ENCODE data around the gene AFDN. TPM values are rescaled to one million over a fixed set of nuclear protein-coding genes. Genes with fewer than 3 reads are reported as not detected.
"Not testable (repeated sequence)": the region's sequence is repeated elsewhere in the genome, so short reads cannot be mapped to it uniquely, and the experiment has no call there.

The AFDN gene
- total RNA-seq, 1 experiment from 2014 or later: 226 TPM

DNA sequence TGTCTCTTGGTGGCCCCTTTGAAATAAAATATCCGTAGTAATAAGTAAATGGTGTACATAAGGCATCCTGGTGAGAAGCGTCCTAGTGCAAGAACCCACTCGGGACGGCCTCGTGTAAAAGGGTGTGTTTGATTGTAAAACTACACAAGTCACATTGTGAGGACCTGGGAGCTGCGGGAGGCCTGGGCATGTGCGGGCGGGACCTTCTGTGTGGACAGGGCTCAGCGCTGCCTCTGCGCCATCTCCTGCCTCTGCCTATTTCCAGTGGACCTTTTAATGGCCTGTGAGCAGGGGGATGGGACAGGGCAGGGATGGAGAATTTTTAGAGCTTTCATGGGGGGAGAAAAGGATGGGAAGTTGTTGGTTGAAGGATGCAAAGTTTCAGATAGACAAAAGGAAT is 145.5 kb downstream of the AFDN start:
- BruUV-seq (replicated peaks): no TSS peak
- no peaks in the 10 kb centered on the region for H3K27me3 Mint-ChIP-seq (ENCODE audit: unreplicated experiment)
- intact Hi-C loops (cut with micrococcal nuclease; ENCODE audit: unreplicated experiment): no loop called here
- no peak for DNase-seq
- CTCF ChIA-PET: no interaction called here
- no peak overlapping the region for H3K4me3 Mint-ChIP-seq (ENCODE audit: low read depth, unreplicated experiment)
- no peaks in the 10 kb centered on the region for H3K9me3 Mint-ChIP-seq (ENCODE audit: low read depth, unreplicated experiment)
- H3K27ac Mint-ChIP-seq (ENCODE audit: unreplicated experiment): no peak overlapping the region
- H3K36me3 Mint-ChIP-seq (ENCODE audit: insufficient read depth, unreplicated experiment): peaks cover 18% of the 10 kb centered on the region
- TF ChIP-seq, protein P1, sequence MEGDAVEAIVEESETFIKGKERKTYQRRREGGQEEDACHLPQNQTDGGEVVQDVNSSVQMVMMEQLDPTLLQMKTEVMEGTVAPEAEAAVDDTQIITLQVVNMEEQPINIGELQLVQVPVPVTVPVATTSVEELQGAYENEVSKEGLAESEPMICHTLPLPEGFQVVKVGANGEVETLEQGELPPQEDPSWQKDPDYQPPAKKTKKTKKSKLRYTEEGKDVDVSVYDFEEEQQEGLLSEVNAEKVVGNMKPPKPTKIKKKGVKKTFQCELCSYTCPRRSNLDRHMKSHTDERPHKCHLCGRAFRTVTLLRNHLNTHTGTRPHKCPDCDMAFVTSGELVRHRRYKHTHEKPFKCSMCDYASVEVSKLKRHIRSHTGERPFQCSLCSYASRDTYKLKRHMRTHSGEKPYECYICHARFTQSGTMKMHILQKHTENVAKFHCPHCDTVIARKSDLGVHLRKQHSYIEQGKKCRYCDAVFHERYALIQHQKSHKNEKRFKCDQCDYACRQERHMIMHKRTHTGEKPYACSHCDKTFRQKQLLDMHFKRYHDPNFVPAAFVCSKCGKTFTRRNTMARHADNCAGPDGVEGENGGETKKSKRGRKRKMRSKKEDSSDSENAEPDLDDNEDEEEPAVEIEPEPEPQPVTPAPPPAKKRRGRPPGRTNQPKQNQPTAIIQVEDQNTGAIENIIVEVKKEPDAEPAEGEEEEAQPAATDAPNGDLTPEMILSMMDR (IDR thresholded peaks at IDR 0.05; ENCODE audit: unreplicated experiment): no peak
- H3K4me1 Mint-ChIP-seq (ENCODE audit: low read depth, unreplicated experiment): no peaks in the 10 kb centered on the region

DNA sequence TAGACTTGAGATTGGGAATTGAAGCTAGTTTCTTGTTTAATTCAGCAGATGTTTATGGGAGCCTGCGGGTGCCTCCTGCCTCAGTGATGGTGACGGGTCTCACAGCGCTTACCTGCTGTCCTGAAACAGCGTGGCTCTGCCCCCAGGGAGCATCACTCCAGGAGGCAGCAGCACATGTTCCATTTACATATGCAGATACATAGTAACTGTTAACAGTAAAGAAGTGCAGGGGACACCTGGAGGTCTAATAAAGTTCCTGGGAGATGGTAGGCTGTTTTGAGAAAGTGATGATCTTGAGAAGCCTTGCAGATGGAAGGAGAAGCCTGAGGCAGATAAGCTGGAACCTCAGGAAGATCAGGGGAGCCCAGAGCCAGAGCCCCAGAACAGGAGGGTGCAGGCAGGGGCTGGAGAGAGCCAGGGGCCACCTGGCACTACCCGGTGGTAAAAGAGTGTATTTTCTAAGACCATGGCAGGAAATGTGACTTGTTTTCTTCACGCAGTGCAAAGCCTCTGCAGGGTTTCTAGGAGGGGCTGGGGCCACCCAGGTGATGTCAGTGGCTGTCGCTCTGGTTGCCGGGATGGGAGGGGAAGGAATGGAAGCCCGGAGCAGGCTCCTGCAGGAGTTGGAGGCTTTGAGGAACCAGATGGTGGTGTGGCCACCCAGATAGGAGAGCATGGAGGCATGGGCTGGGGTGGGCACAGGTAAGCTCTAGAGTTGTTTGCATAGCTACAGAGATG is 146.6 kb downstream of the AFDN start:
- no peak overlapping the region for H3K27ac Mint-ChIP-seq (ENCODE audit: unreplicated experiment)
- H3K36me3 Mint-ChIP-seq (ENCODE audit: insufficient read depth, unreplicated experiment): peaks cover 8% of the 10 kb centered on the region
- intact Hi-C loops (cut with micrococcal nuclease; ENCODE audit: unreplicated experiment): no loop called here
- CTCF ChIA-PET: no interaction called here
- H3K27me3 Mint-ChIP-seq (ENCODE audit: unreplicated experiment): peaks cover 7% of the 10 kb centered on the region
- TF ChIP-seq, protein P1 (IDR thresholded peaks at IDR 0.05; ENCODE audit: unreplicated experiment): no peak
- H3K4me1 Mint-ChIP-seq (ENCODE audit: low read depth, unreplicated experiment): no peaks in the 10 kb centered on the region
- H3K9me3 Mint-ChIP-seq (ENCODE audit: low read depth, unreplicated experiment): no peaks in the 10 kb centered on the region
- no TSS peak for BruUV-seq (replicated peaks)
- no peak overlapping the region for H3K4me3 Mint-ChIP-seq (ENCODE audit: low read depth, unreplicated experiment)
- no peak for DNase-seq

DNA sequence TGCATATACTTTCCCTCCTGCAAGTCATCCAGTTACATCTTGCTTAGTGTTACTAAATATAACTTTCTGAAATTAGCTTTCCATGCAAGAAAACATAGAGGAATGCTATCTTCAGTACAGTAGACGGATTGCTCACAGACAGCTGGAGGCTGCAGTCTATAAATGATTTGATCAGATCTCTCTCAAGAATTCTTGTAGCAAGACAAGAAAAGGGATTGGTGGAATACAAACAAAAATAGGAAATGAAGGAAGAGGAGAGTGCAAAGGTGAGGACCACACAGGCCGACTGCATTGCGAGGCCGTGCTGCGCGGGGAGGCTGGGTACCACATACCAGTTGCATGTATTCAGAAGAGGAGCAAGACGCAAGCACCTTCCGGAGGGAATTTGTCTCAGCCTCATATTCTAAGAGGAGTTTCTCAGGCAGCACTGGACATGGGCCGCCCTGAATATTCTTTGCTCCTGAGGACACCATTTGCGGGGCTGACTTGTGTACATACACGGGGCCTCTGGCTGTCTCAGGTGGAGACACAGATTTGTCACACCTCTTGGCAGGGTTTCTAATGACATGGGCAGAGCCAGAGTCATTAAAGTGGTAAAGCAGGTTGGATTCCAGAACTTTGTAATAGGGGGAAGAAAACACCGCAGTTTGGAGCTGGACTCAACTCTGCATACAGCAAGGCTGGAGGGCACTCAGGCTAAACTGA is 148.1 kb downstream of the AFDN start:
- Mint-ChIP-seq H3K27ac (ENCODE audit: unreplicated experiment) (no peak overlapping the region), H3K4me3 (ENCODE audit: low read depth, unreplicated experiment) (no peak overlapping the region), H3K27me3 (ENCODE audit: unreplicated experiment) (peaks cover 13% of the 10 kb centered on the region), H3K9me3 (ENCODE audit: low read depth, unreplicated experiment) (no peaks in the 10 kb centered on the region), H3K36me3 (ENCODE audit: insufficient read depth, unreplicated experiment) (peaks cover 3% of the 10 kb centered on the region), H3K4me1 (ENCODE audit: low read depth, unreplicated experiment) (no peaks in the 10 kb centered on the region)
- intact Hi-C loops (cut with micrococcal nuclease; ENCODE audit: unreplicated experiment): no loop called here
- no TSS peak for BruUV-seq (replicated peaks)
- TF ChIP-seq, protein P1 (IDR thresholded peaks at IDR 0.05; ENCODE audit: unreplicated experiment): no peak
- no peak for DNase-seq
- CTCF ChIA-PET: no interaction called here

DNA sequence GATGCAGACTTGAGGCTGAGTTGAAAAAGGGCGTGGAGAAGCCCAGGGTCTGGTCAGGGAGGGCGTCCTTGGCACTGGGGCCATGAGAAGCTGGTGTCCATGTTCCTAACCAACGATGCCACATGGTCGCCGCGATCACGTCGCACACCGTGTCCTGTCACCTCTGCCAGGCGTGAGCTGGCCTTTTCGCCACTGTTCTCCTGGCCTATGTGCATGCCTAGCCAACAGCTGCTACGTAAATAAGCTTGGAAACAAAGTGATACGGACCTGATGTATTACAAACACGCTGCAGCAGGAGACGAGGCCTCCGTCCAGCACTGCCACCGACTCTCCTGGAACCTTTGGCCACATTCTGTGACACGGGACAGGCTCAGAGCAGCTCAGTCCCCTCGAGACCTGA is 148.7 kb downstream of the AFDN start:
- H3K27ac Mint-ChIP-seq (ENCODE audit: unreplicated experiment): no peak overlapping the region
- no peaks in the 10 kb centered on the region for H3K9me3 Mint-ChIP-seq (ENCODE audit: low read depth, unreplicated experiment)
- CTCF ChIA-PET: no interaction called here
- no peak overlapping the region for H3K4me3 Mint-ChIP-seq (ENCODE audit: low read depth, unreplicated experiment)
- H3K4me1 Mint-ChIP-seq (ENCODE audit: low read depth, unreplicated experiment): no peaks in the 10 kb centered on the region
- H3K27me3 Mint-ChIP-seq (ENCODE audit: unreplicated experiment): peaks cover 13% of the 10 kb centered on the region
- H3K36me3 Mint-ChIP-seq (ENCODE audit: insufficient read depth, unreplicated experiment): no peaks in the 10 kb centered on the region
- BruUV-seq (replicated peaks): no TSS peak
- DNase-seq: no peak
- TF ChIP-seq, protein P1 (IDR thresholded peaks at IDR 0.05; ENCODE audit: unreplicated experiment): no peak
- intact Hi-C loops (cut with micrococcal nuclease; ENCODE audit: unreplicated experiment): no loop called here

DNA sequence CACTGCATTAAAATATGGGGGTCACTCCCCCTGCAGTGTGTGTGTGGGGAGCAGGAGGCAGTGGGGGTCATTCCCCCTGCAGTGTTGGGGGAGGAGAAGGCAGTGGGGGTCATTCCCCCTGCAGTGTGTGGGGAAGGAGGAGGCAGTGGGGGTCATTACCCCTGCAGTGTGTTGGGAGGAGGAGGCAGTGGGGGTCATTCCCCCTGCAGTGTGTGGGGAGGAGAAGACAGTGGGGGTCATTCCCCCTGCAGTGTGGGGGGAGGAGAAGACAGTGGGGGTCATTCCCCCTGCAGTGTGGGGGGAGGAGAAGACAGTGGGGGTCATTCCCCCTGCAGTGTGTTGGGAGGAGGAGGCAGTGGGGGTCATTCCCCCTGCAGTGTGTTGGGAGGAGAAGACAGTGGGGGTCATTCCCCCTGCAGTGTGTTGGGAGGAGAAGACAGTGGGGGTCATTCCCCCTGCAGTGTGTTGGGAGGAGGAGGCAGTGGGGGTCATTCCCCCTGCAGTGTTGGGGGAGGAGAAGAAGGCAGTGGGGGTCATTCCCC is 149.5 kb downstream of the AFDN start:
- CTCF ChIA-PET; H3K36me3 Mint-ChIP-seq (ENCODE audit: insufficient read depth, unreplicated experiment); BruUV-seq (replicated peaks); H3K4me3 Mint-ChIP-seq (ENCODE audit: low read depth, unreplicated experiment); H3K27ac Mint-ChIP-seq (ENCODE audit: unreplicated experiment); H3K9me3 Mint-ChIP-seq (ENCODE audit: low read depth, unreplicated experiment); DNase-seq; H3K4me1 Mint-ChIP-seq (ENCODE audit: low read depth, unreplicated experiment); intact Hi-C loops (cut with micrococcal nuclease; ENCODE audit: unreplicated experiment): not testable (repeated sequence)
- H3K27me3 Mint-ChIP-seq (ENCODE audit: unreplicated experiment): peaks cover 13% of the 10 kb centered on the region
